ENCODE measurements around the gene EEFSEC.

DNA sequence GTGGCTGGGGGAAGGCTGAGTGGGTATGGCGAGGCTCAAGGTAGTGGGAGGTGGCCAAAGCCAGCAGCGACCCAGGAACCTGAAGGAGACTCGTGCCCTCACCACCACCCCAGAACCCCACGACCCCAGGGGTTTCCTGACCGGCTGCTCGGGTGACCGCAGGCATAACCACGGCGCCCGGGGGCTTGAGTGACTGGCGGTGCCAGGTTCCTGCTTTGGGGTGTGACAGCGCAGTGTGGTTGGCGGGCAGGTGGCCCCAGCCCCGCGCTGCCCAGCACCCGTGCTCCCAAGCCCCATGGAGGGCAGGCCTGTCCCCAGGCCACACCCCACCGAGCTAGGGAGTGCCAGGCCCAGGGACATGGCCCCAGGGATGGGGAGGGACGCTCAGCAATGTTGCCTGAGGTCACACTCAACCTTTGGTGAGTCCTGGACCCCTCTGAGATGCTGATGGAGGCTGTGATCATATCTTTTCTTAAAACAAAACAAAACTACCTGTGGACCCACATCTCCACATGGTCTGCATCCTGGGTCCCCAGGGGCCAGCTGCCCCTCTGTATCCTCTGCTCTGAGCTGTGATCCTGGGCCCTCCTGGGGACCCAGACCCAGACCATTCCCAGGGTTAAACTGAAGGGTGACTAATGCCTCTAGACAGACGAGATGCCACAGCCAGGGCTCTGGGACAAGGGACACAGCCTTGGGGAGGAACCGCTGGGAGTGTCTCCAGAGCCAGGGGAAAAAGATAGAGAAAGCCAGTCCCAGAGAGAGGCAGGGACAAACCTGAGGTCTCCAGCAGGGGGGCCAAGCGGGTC lies 300.4 kb downstream of the EEFSEC start:
- TF ChIP-seq, protein P1, sequence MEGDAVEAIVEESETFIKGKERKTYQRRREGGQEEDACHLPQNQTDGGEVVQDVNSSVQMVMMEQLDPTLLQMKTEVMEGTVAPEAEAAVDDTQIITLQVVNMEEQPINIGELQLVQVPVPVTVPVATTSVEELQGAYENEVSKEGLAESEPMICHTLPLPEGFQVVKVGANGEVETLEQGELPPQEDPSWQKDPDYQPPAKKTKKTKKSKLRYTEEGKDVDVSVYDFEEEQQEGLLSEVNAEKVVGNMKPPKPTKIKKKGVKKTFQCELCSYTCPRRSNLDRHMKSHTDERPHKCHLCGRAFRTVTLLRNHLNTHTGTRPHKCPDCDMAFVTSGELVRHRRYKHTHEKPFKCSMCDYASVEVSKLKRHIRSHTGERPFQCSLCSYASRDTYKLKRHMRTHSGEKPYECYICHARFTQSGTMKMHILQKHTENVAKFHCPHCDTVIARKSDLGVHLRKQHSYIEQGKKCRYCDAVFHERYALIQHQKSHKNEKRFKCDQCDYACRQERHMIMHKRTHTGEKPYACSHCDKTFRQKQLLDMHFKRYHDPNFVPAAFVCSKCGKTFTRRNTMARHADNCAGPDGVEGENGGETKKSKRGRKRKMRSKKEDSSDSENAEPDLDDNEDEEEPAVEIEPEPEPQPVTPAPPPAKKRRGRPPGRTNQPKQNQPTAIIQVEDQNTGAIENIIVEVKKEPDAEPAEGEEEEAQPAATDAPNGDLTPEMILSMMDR (IDR thresholded peaks at IDR 0.05; ENCODE audit: low read depth, low read length) = no peak
- TF ChIP-seq, protein P2, sequence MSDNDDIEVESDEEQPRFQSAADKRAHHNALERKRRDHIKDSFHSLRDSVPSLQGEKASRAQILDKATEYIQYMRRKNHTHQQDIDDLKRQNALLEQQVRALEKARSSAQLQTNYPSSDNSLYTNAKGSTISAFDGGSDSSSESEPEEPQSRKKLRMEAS (IDR thresholded peaks at IDR 0.05; ENCODE audit: low read depth, low read length) = no peak
- TF ChIP-seq POLR2A (IDR thresholded peaks at IDR 0.05; ENCODE audit: extremely low read depth, insufficient read length) (no peak), MYC (IDR thresholded peaks at IDR 0.05; ENCODE audit: low read depth, low read length) (no peak)

All from NB4 (cell line).